GM10847 (cell line): ENCODE data around the gene SEMA3G.

Experiments
- POLR2A ChIP-seq: IDR thresholded peaks from 2 replicates; pipeline ENCODE4 v1.6.1; 2011; ENCODE audit not compliant: insufficient read length; ENCODE audit errors: extremely low read depth

Gene SEMA3G

GRCh38 chr3:52399593-52399992, 45.3 kb downstream of the SEMA3G start:
- no peak for TF ChIP-seq POLR2A

DNA sequence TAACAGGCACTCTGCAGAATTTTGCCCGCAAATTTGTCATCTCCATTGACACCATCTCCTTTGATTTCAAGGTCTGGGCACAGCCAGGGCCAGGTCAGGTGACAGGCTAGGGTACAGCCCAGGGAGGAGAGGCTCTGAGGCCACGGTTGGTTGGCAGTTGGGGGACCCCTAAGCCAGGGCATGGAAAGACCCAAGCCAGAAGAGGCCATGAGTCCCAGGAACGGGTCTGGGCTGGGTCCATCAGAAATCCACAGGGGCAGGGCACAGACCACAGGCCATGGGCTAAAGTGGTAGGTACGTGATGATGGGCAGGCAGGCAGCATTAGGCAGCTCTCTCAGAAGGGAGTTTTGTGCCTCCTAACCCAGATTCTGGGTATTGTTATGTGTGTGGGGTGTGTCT, 45.8 kb downstream of the SEMA3G start:
- TF ChIP-seq POLR2A: no peak

GRCh38 chr3:52398670-52399081, 46.2 kb downstream of the SEMA3G start:
- no peak for TF ChIP-seq POLR2A

DNA sequence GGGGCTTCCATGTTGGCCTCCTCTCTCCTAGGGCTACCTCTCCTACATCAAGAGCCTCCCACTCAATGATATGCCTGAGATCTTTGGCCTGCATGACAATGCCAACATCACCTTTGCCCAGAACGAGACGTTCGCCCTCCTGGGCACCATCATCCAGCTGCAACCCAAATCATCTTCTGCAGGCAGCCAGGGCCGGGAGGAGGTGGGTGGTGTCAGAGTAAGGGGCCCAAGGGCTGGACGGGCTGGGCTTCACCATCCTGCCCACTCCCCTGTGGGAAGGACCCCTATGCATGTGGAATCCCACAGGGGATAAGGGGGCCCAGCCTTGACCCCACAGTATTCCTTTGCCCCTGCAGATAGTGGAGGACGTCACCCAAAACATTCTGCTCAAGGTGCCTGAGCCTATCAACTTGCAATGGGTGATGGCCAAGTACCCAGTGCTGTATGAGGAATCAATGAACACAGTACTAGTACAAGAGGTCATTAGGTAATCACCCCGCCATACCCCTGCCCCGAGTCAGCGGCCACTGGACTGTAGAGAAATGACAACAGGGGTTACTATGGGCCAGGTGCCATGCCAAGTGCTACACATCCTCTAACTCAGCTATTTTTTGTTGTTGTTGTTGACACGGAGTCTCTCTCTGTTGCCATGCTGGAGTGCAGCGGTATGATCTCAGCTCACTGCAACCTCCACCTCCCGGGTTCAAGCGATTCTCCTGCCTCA, 47.1 kb downstream of the SEMA3G start:
- no peak for TF ChIP-seq POLR2A

DNA sequence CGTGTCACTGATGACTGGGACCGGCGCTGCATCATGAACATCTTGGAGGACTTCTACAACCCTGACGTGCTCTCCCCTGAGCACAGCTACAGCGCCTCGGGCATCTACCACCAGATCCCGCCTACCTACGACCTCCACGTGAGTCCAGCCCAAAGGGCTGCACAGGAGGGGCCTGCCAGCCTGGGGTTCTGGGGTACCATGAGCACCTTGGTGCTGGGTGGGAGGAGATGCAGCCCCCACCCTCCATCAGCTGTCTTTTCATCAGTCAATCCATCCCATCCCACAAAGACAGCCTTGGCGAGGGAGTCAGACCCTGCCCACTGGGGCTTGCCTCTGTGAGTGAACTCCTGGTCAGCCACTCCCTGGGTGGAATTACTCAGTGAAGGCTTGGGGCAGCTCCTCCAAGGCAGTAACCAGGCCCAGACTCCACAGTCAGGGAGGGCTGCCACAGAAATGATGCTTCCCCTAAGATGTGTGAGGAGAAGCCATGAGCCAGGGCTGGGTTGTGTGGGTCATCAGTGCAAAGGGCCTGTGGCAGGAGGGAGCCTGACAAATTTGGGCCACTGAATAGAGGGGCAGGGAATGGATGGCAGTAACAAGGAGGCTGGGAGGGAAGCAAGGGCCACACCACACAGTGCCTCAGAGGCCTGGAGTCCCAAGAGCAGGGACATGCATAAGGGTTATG, 47.9 kb downstream of the SEMA3G start:
- no peak for TF ChIP-seq POLR2A

DNA sequence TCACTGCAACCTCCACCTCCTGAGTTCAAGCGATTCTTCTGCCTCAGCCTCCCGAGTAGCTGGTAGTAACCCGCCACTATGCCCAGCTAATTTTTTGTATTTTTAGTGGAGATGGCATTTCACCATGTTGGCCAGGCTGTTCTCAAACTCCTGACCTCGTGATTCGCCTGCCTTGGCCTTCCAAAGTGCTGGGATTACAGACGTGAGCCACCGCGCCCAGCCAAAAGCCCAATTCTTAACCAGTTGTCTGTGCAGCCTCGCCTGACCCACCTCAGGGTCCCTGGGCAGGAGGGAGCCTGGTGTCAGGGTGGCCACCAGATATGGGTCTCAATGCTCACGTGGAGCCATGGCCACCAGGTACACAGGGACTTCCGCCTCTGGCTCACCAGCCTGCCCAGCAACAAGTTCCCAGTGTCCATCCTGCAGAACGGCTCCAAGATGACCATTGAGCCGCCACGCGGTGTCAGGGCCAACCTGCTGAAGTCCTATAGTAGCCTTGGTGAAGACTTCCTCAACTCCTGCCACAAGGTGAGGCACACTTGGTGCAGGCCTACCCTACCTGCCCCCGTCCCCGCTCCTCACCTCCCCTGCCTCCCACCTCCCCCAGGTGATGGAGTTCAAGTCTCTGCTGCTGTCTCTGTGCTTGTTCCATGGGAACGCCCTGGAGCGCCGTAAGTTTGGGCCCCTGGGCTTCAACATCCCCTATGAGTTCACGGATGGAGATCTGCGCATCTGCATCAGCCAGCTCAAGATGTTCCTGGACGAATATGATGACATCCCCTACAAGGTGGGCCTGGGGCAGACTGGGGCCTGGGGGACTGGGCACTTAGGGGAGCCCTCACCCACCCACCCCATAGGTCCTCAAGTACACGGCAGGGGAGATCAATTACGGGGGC, 48.6 kb downstream of the SEMA3G start:
- TF ChIP-seq POLR2A: no peak

GRCh38 chr3:52395503-52395865, 49.4 kb downstream of the SEMA3G start:
- TF ChIP-seq POLR2A: no peak

DNA sequence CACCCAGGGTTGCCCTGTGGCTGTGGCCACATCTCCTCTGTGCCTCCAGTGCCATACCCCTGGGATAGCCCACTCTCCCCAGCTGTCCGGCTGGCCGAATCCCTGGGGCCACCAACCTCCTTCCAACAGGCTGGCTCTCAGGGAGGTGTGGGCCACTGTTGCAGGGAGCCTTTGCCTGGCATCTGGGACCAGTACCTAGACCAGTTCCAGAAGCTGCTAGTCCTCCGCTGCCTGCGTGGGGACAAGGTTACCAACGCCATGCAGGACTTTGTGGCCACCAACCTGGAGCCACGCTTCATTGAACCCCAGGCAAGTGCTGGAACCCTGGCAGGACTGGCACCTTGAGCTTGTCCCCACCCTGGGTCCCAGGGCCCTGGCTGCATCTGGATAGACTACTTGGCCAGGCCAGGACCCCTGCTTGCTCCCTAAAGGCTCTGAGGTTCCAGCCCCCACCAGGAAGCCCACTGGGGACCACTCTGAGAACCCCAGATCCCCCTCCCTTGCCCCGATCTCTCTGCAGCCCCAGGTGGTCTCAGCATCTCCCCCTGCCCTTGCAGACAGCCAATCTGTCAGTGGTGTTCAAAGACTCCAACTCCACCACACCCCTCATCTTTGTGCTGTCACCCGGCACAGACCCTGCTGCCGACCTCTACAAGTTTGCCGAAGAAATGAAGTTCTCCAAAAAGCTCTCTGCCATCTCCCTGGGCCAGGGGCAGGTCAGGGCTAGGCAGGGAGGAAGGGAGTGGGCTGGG, 50.0 kb downstream of the SEMA3G start:
- TF ChIP-seq POLR2A: no peak

DNA sequence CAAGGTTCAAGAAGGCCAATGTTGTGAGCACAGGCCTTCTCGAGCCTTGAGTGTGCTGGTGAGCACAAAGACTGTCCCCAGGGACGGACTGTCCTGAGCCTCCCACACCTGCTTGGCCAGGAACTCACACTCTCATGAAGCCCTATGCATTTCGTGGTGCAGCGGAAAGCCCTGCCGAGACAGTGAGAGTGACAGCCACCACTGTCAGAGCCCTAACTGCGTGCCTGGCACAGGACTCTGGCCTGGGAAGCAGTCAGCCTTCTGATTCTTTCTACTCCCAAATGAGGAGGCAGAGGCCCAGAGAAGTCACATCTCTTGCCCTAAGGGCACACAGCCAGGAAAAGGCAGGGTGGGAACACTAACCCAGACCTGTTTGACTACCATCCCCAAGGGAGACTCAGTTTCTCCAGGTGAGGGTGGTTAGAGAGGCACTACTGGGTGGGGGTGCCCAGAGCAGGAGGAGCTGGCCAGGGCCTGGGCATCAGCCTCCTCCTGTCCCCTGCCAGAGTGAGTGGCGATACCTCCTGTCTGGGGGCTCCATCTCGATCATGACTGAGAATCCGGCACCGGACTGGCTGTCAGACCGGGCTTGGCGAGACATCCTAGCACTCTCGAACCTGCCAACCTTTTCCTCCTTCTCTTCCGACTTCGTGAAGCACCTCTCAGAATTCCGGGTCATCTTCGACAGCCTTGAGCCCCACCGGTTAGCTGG, 50.8 kb downstream of the SEMA3G start:
- TF ChIP-seq POLR2A: no peak

GRCh38 chr3:52393131-52393807, 51.6 kb downstream of the SEMA3G start:
- TF ChIP-seq POLR2A: no peak

DNA sequence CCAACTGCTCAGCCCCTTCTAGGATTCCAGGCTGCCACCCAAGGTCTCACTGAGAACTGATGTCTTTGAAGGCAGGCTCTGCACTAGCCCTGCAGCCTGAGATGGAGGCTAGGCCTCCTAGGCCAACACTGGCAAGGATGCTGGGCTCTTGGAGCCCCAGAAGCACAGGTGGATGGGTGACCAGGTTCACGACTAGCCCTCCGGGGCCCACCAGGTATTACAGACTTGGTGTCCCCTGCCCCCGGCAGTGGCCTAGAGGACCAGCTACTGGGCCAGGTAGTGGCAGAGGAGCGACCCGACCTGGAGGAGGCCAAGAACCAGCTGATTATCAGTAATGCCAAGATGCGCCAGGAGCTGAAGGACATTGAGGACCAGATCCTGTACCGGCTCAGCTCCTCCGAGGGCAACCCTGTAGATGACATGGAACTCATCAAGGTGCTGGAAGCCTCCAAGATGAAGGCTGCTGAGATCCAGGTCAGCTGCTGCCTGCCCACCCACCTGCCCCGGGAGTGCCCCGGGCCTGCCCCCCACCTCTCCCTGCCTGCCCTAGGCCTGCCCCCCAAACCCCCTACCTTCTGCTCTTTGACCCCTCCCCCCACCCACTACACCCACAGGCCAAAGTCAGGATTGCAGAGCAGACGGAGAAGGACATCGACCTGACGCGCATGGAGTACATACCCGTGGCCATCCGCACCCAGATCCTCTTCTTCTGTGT, 52.5 kb downstream of the SEMA3G start:
- TF ChIP-seq POLR2A: no peak

- TF ChIP-seq POLR2A: no peak
Observed at GRCh38 chr3:52391096-52391495, 53.8 kb downstream of the SEMA3G start.

DNA sequence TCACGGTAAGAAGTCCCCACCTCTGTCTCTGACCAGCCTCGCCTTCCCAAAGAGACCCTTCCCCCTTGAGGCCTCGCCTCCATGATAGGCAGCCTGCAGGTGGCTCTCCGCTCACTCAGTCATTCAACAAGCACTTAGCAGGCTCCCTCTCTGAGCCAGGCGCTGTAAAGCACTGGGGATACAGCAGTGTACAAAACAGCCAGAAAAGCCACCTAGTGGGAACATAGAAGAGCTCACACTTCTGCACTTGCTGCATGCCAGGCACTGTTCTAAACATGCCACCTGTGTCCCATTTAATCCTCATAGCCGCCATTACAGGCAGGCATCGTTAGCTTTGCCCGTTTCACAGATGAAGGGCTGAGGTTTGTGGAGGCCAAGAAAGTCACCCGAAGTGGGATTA, 56.0 kb downstream of the SEMA3G start:
- no peak for TF ChIP-seq POLR2A

DNA sequence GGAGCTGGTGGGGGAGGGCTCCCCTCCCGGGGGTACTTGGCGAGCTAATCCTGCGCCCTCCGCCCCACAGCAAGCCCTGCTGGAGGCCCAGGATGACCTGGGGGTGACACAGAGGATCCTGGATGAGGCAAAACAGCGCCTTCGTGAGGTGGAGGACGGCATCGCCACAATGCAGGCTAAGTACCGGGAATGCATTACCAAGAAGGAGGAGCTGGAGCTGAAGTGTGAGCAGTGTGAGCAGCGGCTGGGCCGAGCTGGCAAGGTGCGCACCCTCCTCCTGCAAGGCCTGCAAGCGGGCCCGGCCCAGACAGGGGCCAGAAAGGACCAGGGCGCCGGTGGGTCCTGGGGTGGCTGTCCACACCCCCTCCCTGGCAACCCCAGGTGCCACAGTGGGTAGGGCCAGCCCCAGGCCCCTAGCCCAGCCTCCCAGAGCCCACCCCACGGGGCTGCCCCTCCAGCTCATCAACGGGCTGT, 56.5 kb downstream of the SEMA3G start:
- TF ChIP-seq POLR2A: no peak

DNA sequence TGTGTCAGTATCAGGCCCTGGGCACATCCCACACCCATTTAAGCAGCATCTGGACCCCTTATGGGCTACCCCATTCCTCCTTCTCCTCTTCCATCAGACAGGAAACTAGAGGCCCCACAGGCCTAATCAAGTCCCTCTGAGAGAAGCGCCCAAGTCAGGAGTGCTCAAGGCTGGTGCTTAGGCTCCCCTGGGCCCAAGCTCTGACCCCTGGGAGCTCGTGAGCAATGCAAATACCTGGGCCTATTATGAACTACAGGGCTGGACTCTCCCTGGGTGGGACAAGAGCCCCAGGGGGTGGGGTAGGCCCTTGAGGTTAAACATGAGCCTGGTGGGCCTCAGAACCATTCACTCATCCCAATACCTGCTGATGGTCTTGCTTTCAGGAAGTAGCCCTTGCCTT, 57.4 kb downstream of the SEMA3G start:
- TF ChIP-seq POLR2A: no peak
